SK-N-SH (cell line): ENCODE measurements around the gene GRWD1. TPM values are rescaled to one million over a fixed set of nuclear protein-coding genes. Genes with fewer than 3 reads are reported as not detected.

ENCODE experiments used
- CTCF ChIA-PET: fragments of 300-600, 350-600 bp; formaldehyde crosslinking; extraction: SDS; loops from one replicate; lab custom pipeline; 2021; lab: Yijun Ruan, JAX
- POLR2A ChIA-PET: fragments of 350-600 bp; sonication (Branson Sonifier 250); formaldehyde crosslinking; extraction: SDS; loops from one replicate; lab custom pipeline; 2020; ENCODE audit warnings: antibody characterized with exemption, inconsistent platforms; lab: Yijun Ruan, JAX
- DNase-seq: peaks from one replicate; pipeline ENCODE4 v3.0.0; 2012
- H2AFZ ChIP-seq: fragments of 200-600 bp; sonication (generic); 2 replicates; pipeline ENCODE4 v1.8.1; 2016; ENCODE audit warnings: antibody characterized with exemption, mild to moderate bottlenecking, low read depth
- H3F3A ChIP-seq: fragments of 200-600 bp; sonication (generic); replicated peaks from 2 replicates; pipeline ENCODE3; 2016; ENCODE audit warnings: antibody characterized with exemption, mild to moderate bottlenecking; ENCODE audit not compliant: insufficient read depth
- H3K27ac ChIP-seq, 2 experiments: fragments of 200-500 bp in 1 of 2; fragments of 200-600 bp in 1 of 2; sonication (Bioruptor generic) in 1 of 2; sonication (generic), shearing (Covaris generic) in 1 of 2; 2 replicates each; pipeline versions ENCODE4 v1.5.1 to v1.6.1; 2014 to 2016; ENCODE audit warnings: low read depth in 2 of 2, inconsistent platforms in 1 of 2, low read length in 1 of 2, mild to moderate bottlenecking in 1 of 2, mixed read lengths in 1 of 2
- H3K27me3 ChIP-seq: fragments of 200-600 bp; sonication (generic), shearing (Covaris generic); 2 replicates; pipeline ENCODE4 v1.6.1; 2016; ENCODE audit warnings: mixed run types; ENCODE audit not compliant: insufficient read depth
- H3K36me3 ChIP-seq, 2 experiments: fragments of 200-500 bp in 1 of 2; fragments of 200-600 bp in 1 of 2; sonication (Bioruptor generic) in 1 of 2; sonication (generic) in 1 of 2; replicated peaks in 1 of 2; 2 replicates each; pipeline versions ENCODE3 to v1.5.1; 2014 to 2016; ENCODE audit warnings: low read length in 1 of 2, mild to moderate bottlenecking in 1 of 2; ENCODE audit not compliant: insufficient read depth in 2 of 2, control insufficient read depth in 1 of 2
- H3K4me1 ChIP-seq, 2 experiments: fragments of 200-500 bp in 1 of 2; fragments of 200-600 bp in 1 of 2; sonication (Bioruptor generic) in 1 of 2; sonication (generic), shearing (Covaris generic) in 1 of 2; 2 replicates each; pipeline versions ENCODE4 v1.5.1 to v1.6.1; 2014 to 2016; ENCODE audit warnings: low read depth in 1 of 2, low read length in 1 of 2, mixed run types in 1 of 2; ENCODE audit not compliant: insufficient read depth in 2 of 2, control insufficient read depth in 1 of 2
- H3K4me2 ChIP-seq: fragments of 200-600 bp; sonication (generic), shearing (Covaris generic); 2 replicates; pipeline ENCODE4 v1.6.1; 2017; ENCODE audit warnings: mixed run types
- H3K4me3 ChIP-seq, 2 experiments: fragments of 200-500 bp in 1 of 2; fragments of 200-600 bp in 1 of 2; sonication (Bioruptor generic) in 1 of 2; sonication (generic), shearing (Covaris generic) in 1 of 2; 2 replicates each; pipeline versions ENCODE4 v1.5.1 to v1.8.1; 2014 to 2016; ENCODE audit warnings: low read depth in 2 of 2, inconsistent platforms in 1 of 2, low read length in 1 of 2, mild to moderate bottlenecking in 1 of 2, mixed read lengths in 1 of 2, moderate library complexity in 1 of 2
- H3K79me2 ChIP-seq: fragments of 200-600 bp; sonication (generic); 2 replicates; pipeline ENCODE4 v1.8.1; 2017; ENCODE audit warnings: mild to moderate bottlenecking; ENCODE audit not compliant: insufficient read depth
- H3K9ac ChIP-seq: fragments of 200-600 bp; sonication (generic); 2 replicates; pipeline ENCODE4 v1.6.1; 2017; ENCODE audit warnings: mixed run types
- H3K9me2 ChIP-seq: fragments of 200-600 bp; sonication (generic); 2 replicates; pipeline ENCODE4 v1.6.1; 2017; ENCODE audit warnings: mixed run types
- H3K9me3 ChIP-seq: fragments of 200-600 bp; sonication (generic); 2 replicates; pipeline ENCODE4 v1.6.1; 2017; ENCODE audit warnings: mixed run types, mild to moderate bottlenecking, moderate library complexity
- H4K20me1 ChIP-seq: fragments of 200-600 bp; sonication (generic); 2 replicates; pipeline ENCODE4 v1.6.1; 2017; ENCODE audit warnings: mild to moderate bottlenecking, mixed run types; ENCODE audit not compliant: insufficient read depth
- MXI1 ChIP-seq: IDR thresholded peaks from 2 replicates; pipeline ENCODE4 v1.6.1; 2012; ENCODE audit warnings: mild to moderate bottlenecking, low read depth, low read length, improper control_type of control experiment
- RAD21 ChIP-seq: IDR thresholded peaks from 2 replicates; pipeline ENCODE4 v1.6.1; 2012; ENCODE audit warnings: mild to moderate bottlenecking, low read length
- REST ChIP-seq: IDR thresholded peaks from 2 replicates; pipeline ENCODE4 v1.6.1; 2012; ENCODE audit warnings: mild to moderate bottlenecking, low read depth, low read length, moderate library complexity
- SMC3 ChIP-seq: IDR thresholded peaks from 2 replicates; pipeline ENCODE4 v1.6.1; 2012; ENCODE audit warnings: low read depth, low read length, improper control_type of control experiment
- TAF1 ChIP-seq: IDR thresholded peaks from 2 replicates; pipeline ENCODE4 v1.6.1; 2012; ENCODE audit warnings: low read depth, mild to moderate bottlenecking, low read length, moderate library complexity, borderline replicate concordance
- USF2 ChIP-seq: fragments of 150-350 bp; IDR thresholded peaks from 2 replicates; pipeline ENCODE4 v1.6.1; 2017; ENCODE audit warnings: antibody characterized with exemption, low read length, low read depth, borderline replicate concordance
- WGBS: methylation state at CpG from one replicate; pipeline ENCODE4 v1.1.6; 2017; ENCODE audit warnings: low lambda C conversion rate; 5-methylcytosine and 5-hydroxymethylcytosine counted together
- polyA plus RNA-seq, 3 experiments: library from polyadenylated mRNA; depleted of rRNA; stranded (reverse); fragments of >200 nt; gene quantifications; 2 replicates each; pipeline ENCODE4 v1.2.3, GENCODE V29; 2012

Gene GRWD1
- polyA plus RNA-seq, 1 of the 3 experiments (the other 2 are of a cell fraction): 36.6 TPM

GRCh38 chr19:48469934-48470680, 24.3 kb downstream of the GRWD1 start:
- POLR2A ChIA-PET: interaction anchor here (0.6 to 1.3 kb wide), 2 partner anchors 9 to 142 kb away, joined by 3 to 5 read pairs; no protein-coding TSS in a partner anchor
- CTCF ChIA-PET: interaction anchor here (0.7 to 2.0 kb wide), 7 partner anchors 20 to 156 kb away, joined by 3 to 9 read pairs (median 3); partner anchors contain the start of gene KDELR1
- Histone ChIP-seq H3K4me1 (peaks cover 5 to 20% of the 10 kb centered on the region in 2 experiments; a peak in 3 of 4 replicates), H3K4me2 (peak overlapping the region; percentile 92), H3K27ac (peak overlapping the region; percentile 36 to 97; a peak in 3 of 4 replicates), H3K4me3 (peak overlapping the region; percentile 77 to 86), H3K36me3 (peaks cover 41% of the 10 kb centered on the region in 2 experiments), H3F3A (peaks cover 11% of the 10 kb centered on the region), H3K27me3 (no peaks in the 10 kb centered on the region), H2AFZ (no peak overlapping the region), H3K9ac (peak overlapping the region; percentile 97)
- 45% methylated on average over 20 of the region's 20 CpGs for WGBS
- no peak for TF ChIP-seq TAF1
- TF ChIP-seq MXI1: peak; percentile 18; the same call in 1 of the 2 replicates
- TF ChIP-seq, all 33 proteins: peak for 1
- Histone ChIP-seq H3K9me2 (no peaks in the 10 kb centered on the region), H4K20me1 (peaks cover 40% of the 10 kb centered on the region), H3K9me3 (no peaks in the 10 kb centered on the region), H3K79me2 (peaks cover 38% of the 10 kb centered on the region)
- DNase-seq: no peak

- peaks cover 44 to 49% of the 10 kb centered on the region in 2 experiments for H3K36me3 ChIP-seq
- peak overlapping the region in 1 of 2 experiments; percentile 86; a peak in 1 of 4 replicates for H3K4me3 ChIP-seq
- POLR2A ChIA-PET: interaction anchor here (1.3 kb wide), 1 partner anchor 9 kb away, joined by 5 read pairs; no protein-coding TSS in a partner anchor
These were observed 25.1 kb downstream of the GRWD1 start for GRCh38 chr19:48470856-48471255.

More at GRCh38 chr19:48470856-48471255, 25.1 kb downstream of the GRWD1 start:
- peak overlapping the region; percentile 92 for H3K4me2 ChIP-seq
- H3F3A ChIP-seq: peaks cover 4% of the 10 kb centered on the region
- TF ChIP-seq USF2: no peak
- TF ChIP-seq REST: no peak
- TF ChIP-seq SMC3: no peak
- no peak for TF ChIP-seq RAD21
- TF ChIP-seq, all 33 proteins: peak for 0
- peaks cover 38% of the 10 kb centered on the region for H3K79me2 ChIP-seq
- no peak overlapping the region for H3K9ac ChIP-seq
- H3K4me1 ChIP-seq: peaks cover 5 to 20% of the 10 kb centered on the region in 2 experiments; a peak in 3 of 4 replicates
- H4K20me1 ChIP-seq: peaks cover 40% of the 10 kb centered on the region
- WGBS: 88% methylated on average over 9 of the region's 10 CpGs
- no peaks in the 10 kb centered on the region for H3K9me3 ChIP-seq
- no peaks in the 10 kb centered on the region for H3K9me2 ChIP-seq
- CTCF ChIA-PET: interaction anchor here (0.9 to 2.0 kb wide), 4 partner anchors 19 to 114 kb away, joined by 3 to 9 read pairs (median 8); partner anchors contain the start of gene KDELR1
- no peak overlapping the region for H3K27ac ChIP-seq
- no peaks in the 10 kb centered on the region for H3K27me3 ChIP-seq
- H2AFZ ChIP-seq: no peak overlapping the region
- DNase-seq: no peak
